ENCODE results near the gene FBXW7. TPM values are rescaled to one million over a fixed set of nuclear protein-coding genes. Genes with fewer than 3 reads are reported as not detected.

Gene FBXW7
- total RNA-seq, 4 donors from 2014 or later: 63.1 to 97.6 (median 70.7) TPM

DNA sequence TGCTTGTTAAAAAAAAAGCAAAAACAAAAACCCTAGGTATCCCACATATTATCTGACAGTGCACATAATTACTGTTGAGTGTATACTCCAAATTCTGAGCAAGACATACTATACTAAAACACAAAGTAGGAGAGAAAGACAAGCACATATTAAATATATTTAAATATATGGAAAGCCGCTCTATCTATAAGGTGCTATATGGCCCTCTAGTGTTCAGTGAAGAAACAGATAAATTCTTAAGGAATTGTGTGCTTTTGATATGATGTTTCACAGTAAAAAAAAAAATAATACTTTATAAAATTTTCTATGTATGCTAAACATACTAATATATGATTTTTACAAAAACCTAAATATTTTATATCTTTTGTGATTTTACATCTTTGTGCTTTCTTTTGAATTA is 137.8 kb downstream of the FBXW7 start:
- intact Hi-C loops (cut with DNase I): no loop called here
- no peak for DNase-seq (ENCODE audit: extremely low spot score)
- 93% methylated on average over 1 of the region's 1 CpG for WGBS

GRCh38 chr4:152394791-152395190 is 141.1 kb downstream of the FBXW7 start:
- no peak overlapping the region for H3K27ac ChIP-seq (replicated peaks in 1 of 4)
- H3K27me3 ChIP-seq: no peaks in the 10 kb centered on the region
- no peak for DNase-seq (ENCODE audit: extremely low spot score)
- intact Hi-C loops (cut with DNase I): no loop called here
- WGBS: 91% methylated on average over 4 of the region's 4 CpGs
- H3K4me1 ChIP-seq: no peaks in the 10 kb centered on the region
- TF ChIP-seq CTCF (IDR thresholded peaks at IDR 0.05): no peak
- TF ChIP-seq POLR2A (IDR thresholded peaks at IDR 0.05; ENCODE audit: low read depth): no peak
- no peak for TF ChIP-seq EP300 (IDR thresholded peaks at IDR 0.05)
- no peak for TF ChIP-seq POLR2AphosphoS5 (IDR thresholded peaks at IDR 0.05)
- H3K4me3 ChIP-seq: no peak overlapping the region
- no peaks in the 10 kb centered on the region for H3K9me3 ChIP-seq
- H3K36me3 ChIP-seq: no peaks in the 10 kb centered on the region

More for the DNA sequence above, 137.8 kb downstream of the FBXW7 start:
- no peaks in the 10 kb centered on the region for H3K27me3 ChIP-seq
- no peaks in the 10 kb centered on the region for H3K9me3 ChIP-seq
- H3K4me1 ChIP-seq: no peaks in the 10 kb centered on the region
- H3K36me3 ChIP-seq: no peaks in the 10 kb centered on the region
- H3K4me3 ChIP-seq: no peak overlapping the region
- no peak overlapping the region for H3K27ac ChIP-seq (replicated peaks in 1 of 4)
- TF ChIP-seq EP300 (IDR thresholded peaks at IDR 0.05) (no peak), CTCF (IDR thresholded peaks at IDR 0.05) (peak in 1 of 3 experiments; percentile 29)

- Histone ChIP-seq H3K36me3 (no peaks in the 10 kb centered on the region), H3K27ac (replicated peaks in 1 of 4) (no peak overlapping the region), H3K4me3 (no peak overlapping the region), H3K27me3 (no peaks in the 10 kb centered on the region), H3K9me3 (no peaks in the 10 kb centered on the region), H3K4me1 (no peaks in the 10 kb centered on the region)
- 100% methylated on average over 3 of the region's 3 CpGs for WGBS
- intact Hi-C loops (cut with DNase I): no loop called here
- TF ChIP-seq POLR2AphosphoS5 (IDR thresholded peaks at IDR 0.05): no peak
- no peak for TF ChIP-seq EP300 (IDR thresholded peaks at IDR 0.05)
- TF ChIP-seq POLR2A (IDR thresholded peaks at IDR 0.05; ENCODE audit: low read depth): no peak
- TF ChIP-seq CTCF (IDR thresholded peaks at IDR 0.05): no peak
- no peak for DNase-seq (ENCODE audit: extremely low spot score)
Measured at GRCh38 chr4:152392079-152392478, 143.8 kb downstream of the FBXW7 start.

GRCh38 chr4:152390216-152390615 is 145.7 kb downstream of the FBXW7 start:
- Histone ChIP-seq H3K36me3 (no peaks in the 10 kb centered on the region), H3K27me3 (no peaks in the 10 kb centered on the region), H3K9me3 (no peaks in the 10 kb centered on the region), H3K4me3 (no peak overlapping the region), H3K4me1 (no peaks in the 10 kb centered on the region), H3K27ac (replicated peaks in 1 of 4) (no peak overlapping the region)
- no peak for DNase-seq (ENCODE audit: extremely low spot score)
- 90% methylated on average over 1 of the region's 1 CpG for WGBS
- TF ChIP-seq POLR2A (IDR thresholded peaks at IDR 0.05; ENCODE audit: low read depth) (no peak), CTCF (IDR thresholded peaks at IDR 0.05) (no peak), POLR2AphosphoS5 (IDR thresholded peaks at IDR 0.05) (no peak), EP300 (IDR thresholded peaks at IDR 0.05) (no peak)
- intact Hi-C loops (cut with DNase I): no loop called here

DNA sequence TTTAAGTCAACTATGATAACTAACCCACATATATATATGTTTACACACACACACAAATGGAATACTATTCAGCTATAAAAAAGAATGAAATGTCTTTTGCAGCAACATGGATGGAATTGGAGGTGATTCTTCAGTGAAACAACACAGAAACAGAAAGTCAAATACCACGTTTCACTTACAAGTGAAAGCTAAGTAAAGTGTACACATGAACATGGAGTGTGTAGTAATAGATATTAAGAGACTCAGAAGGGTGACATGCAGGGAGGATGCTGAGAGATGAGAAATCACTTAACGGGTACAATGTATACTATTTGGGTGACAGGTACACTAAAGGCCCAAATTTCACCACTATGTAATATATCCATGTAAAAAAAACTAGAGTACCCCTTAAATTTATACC is 146.5 kb downstream of the FBXW7 start:
- no peaks in the 10 kb centered on the region for H3K4me1 ChIP-seq
- no peak overlapping the region for H3K27ac ChIP-seq (replicated peaks in 1 of 4)
- WGBS: 93% methylated on average over 2 of the region's 2 CpGs
- no peak overlapping the region for H3K4me3 ChIP-seq
- DNase-seq (ENCODE audit: extremely low spot score): no peak
- H3K9me3 ChIP-seq: no peaks in the 10 kb centered on the region
- no peaks in the 10 kb centered on the region for H3K36me3 ChIP-seq
- intact Hi-C loops (cut with DNase I): loop anchor here (10.0 kb wide), 1 partner anchor 625 kb away; the partner anchor contains the start of gene GATB
- TF ChIP-seq POLR2AphosphoS5 (IDR thresholded peaks at IDR 0.05) (no peak), CTCF (IDR thresholded peaks at IDR 0.05) (no peak), EP300 (IDR thresholded peaks at IDR 0.05) (no peak), POLR2A (IDR thresholded peaks at IDR 0.05; ENCODE audit: low read depth) (no peak)
- no peaks in the 10 kb centered on the region for H3K27me3 ChIP-seq
